Thyroid gland (tissue), 4 donors: ENCODE data around the gene ZNF687. TPM values are rescaled to one million over a fixed set of nuclear protein-coding genes. Genes with fewer than 3 reads are reported as not detected.

Experiments used
- DNase-seq, 2 donors: peaks; one replicate each; pipeline ENCODE4 v3.0.0-alpha.2; 2019
- H3K27ac ChIP-seq, 3 donors: fragments of 200-600 bp; sonication (generic); 1 replicate in 2 of 3; 2 replicates in 1 of 3; pipeline ENCODE4 v1.5.1; 2016 to 2019; ENCODE audit warnings: mild to moderate bottlenecking in 1 of 3, moderate library complexity in 1 of 3
- H3K27me3 ChIP-seq: fragments of 200-600 bp; sonication (generic); one replicate; pipeline ENCODE4 v1.5.1; 2019
- H3K36me3 ChIP-seq, 2 donors: fragments of 200-600 bp; sonication (generic); one replicate each; pipeline ENCODE4 v1.5.1; 2016 to 2019
- H3K4me1 ChIP-seq, 2 donors: fragments of 200-600 bp; sonication (generic); one replicate each; pipeline ENCODE4 v1.5.1; 2017 to 2019
- H3K4me3 ChIP-seq, 3 donors: fragments of 200-600 bp; sonication (generic); replicated peaks in 1 of 3; 1 replicate in 2 of 3; 2 replicates in 1 of 3; pipeline ENCODE4 v1.5.1; 2016; ENCODE audit warnings: mild to moderate bottlenecking in 1 of 3
- H3K9me3 ChIP-seq: fragments of 200-600 bp; sonication (generic); one replicate; pipeline ENCODE4 v1.5.1; 2017
- CTCF ChIP-seq, 6 experiments: fragments of 200-600 bp in 3 of 6; fragments of 450-650 bp in 3 of 6; sonication (generic) in 3 of 6; IDR thresholded peaks; one replicate each; pipeline ENCODE4 v1.5.1; 2016 to 2019; ENCODE audit warnings: antibody characterized with exemption in 6 of 6, mild to moderate bottlenecking in 2 of 6, inconsistent platforms in 1 of 6, moderate library complexity in 1 of 6
- POLR2A ChIP-seq, 2 donors: fragments of 450-650 bp; IDR thresholded peaks; one replicate each; pipeline ENCODE4 v1.6.1; 2017; ENCODE audit warnings: antibody characterized with exemption in 2 of 2, mild to moderate bottlenecking in 2 of 2, moderate library complexity in 1 of 2
- WGBS, 2 donors: methylation state at CpG; one replicate each; pipeline ENCODE4 v1.1.5; 2017; 5-methylcytosine and 5-hydroxymethylcytosine counted together
- intact Hi-C: fragments of 100-400 bp; cut with DNase I; formaldehyde crosslinking; loops from one replicate; pipeline ENCODE4 v1.15.1; 2023
- total RNA-seq, 4 donors: library from RNA; depleted of rRNA; stranded (reverse); fragments of >200 nt; gene quantifications; one replicate each; pipeline ENCODE4 v1.2.3, GENCODE V29; 2016

ZNF687 gene
- total RNA-seq, 4 donors from 2014 or later = 24.2 to 38.0 (median 33.7) TPM

- H3K4me3 ChIP-seq = peak overlapping the region; percentile 30 to 95 (median 70)
- H3K36me3 ChIP-seq = peaks cover 3 to 5% of the 10 kb centered on the region in 2 donors
- intact Hi-C loops = no loop called here
- peak in 3 of 6 experiments; percentile 11 to 31 (median 14) for TF ChIP-seq CTCF (IDR thresholded peaks at IDR 0.05)
- peak; percentile 50 to 64 for TF ChIP-seq POLR2A (IDR thresholded peaks at IDR 0.05)
- DNase-seq = peak; percentile 96 to 97
- 0% methylated on average over 36 to 42 of the region's 48 CpGs for WGBS, 2 donors
- peaks cover 3 to 17% of the 10 kb centered on the region in 2 donors for H3K4me1 ChIP-seq
- H3K9me3 ChIP-seq = no peaks in the 10 kb centered on the region
- H3K27me3 ChIP-seq = no peaks in the 10 kb centered on the region
- peak overlapping the region; percentile 93 to 99 (median 99) for H3K27ac ChIP-seq
These were observed 702 bp upstream of the ZNF687 start for GRCh38 chr1:151281225-151281968.

GRCh38 chr1:151282883-151283725 is 1.0 kb downstream of the ZNF687 start:
- 8 to 10% methylated on average over 20 to 32 of the region's 44 CpGs for WGBS, 2 donors
- peak; percentile 52 to 57 for DNase-seq
- intact Hi-C loops = no loop called here

DNA sequence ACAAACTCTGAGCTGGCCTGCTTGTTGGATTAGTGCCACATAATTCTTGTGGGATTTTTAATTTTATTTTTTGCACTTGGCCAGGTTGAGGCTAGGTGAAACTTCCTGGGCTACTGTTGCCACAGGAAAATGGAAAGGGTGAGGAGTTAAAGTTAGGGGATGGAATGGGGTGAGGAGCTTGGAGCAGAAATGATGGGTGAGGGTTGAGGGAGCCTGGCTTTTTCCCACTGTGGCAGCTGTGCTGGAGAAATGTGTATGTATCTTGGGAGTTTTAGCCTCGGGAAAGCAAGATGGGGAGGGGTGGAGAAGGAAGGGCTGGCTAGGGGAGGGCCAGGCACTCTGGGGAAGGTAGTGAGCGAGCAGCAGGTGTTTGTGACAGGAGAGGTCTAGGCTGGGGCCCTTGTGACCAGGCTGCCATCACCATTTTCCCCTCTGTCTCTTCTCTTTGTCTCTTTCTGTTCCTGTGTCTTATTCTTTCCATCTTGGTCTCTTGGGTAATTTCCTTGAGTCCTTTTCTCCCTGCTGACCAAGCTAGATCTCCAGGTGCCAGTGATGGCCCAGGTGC is 2.0 kb downstream of the ZNF687 start:
- WGBS, 2 donors = 60 to 68% methylated on average over 2 of the region's 2 CpGs
- Histone ChIP-seq H3K9me3 (no peaks in the 10 kb centered on the region), H3K36me3 (peaks cover 29 to 30% of the 10 kb centered on the region in 2 donors), H3K27me3 (no peaks in the 10 kb centered on the region), H3K4me1 (peaks cover 3 to 17% of the 10 kb centered on the region in 2 donors), H3K27ac (peak overlapping the region in 1 of 3 donors; percentile 92), H3K4me3 (no peak overlapping the region)
- DNase-seq = no peak
- intact Hi-C loops = no loop called here
- TF ChIP-seq CTCF (IDR thresholded peaks at IDR 0.05) (no peak), POLR2A (IDR thresholded peaks at IDR 0.05) (no peak)

More at GRCh38 chr1:151282883-151283725, 1.0 kb downstream of the ZNF687 start:
- Histone ChIP-seq H3K9me3 (no peaks in the 10 kb centered on the region), H3K4me3 (peak overlapping the region; percentile 36 to 70 (median 68)), H3K27ac (peak overlapping the region; percentile 59 to 99 (median 92)), H3K36me3 (peaks cover 19 to 22% of the 10 kb centered on the region in 2 donors), H3K27me3 (no peaks in the 10 kb centered on the region), H3K4me1 (peaks cover 3 to 17% of the 10 kb centered on the region in 2 donors)
- no peak for TF ChIP-seq CTCF (IDR thresholded peaks at IDR 0.05)

- Histone ChIP-seq H3K27ac (no peak overlapping the region), H3K9me3 (no peaks in the 10 kb centered on the region), H3K27me3 (no peaks in the 10 kb centered on the region), H3K4me1 (peaks cover 0 to 16% of the 10 kb centered on the region in 2 donors), H3K36me3 (peaks cover 48 to 54% of the 10 kb centered on the region in 2 donors), H3K4me3 (no peak overlapping the region)
- DNase-seq = no peak
- WGBS, 2 donors = 82 to 89% methylated on average over 8 to 9 of the region's 10 CpGs
- intact Hi-C loops = no loop called here
- TF ChIP-seq POLR2A (IDR thresholded peaks at IDR 0.05) = no peak
- no peak for TF ChIP-seq CTCF (IDR thresholded peaks at IDR 0.05)
These were observed 4.7 kb downstream of the ZNF687 start for GRCh38 chr1:151286619-151287340.
